Measurements from ENCODE around the gene CLDN10.

GRCh38 chr13:95527955-95528354 is 24.6 kb upstream of the CLDN10 start:
- TF ChIP-seq CTCF (IDR thresholded peaks at IDR 0.05) (no peak), POLR2A (IDR thresholded peaks at IDR 0.05) (no peak)
